Natural killer cell (primary cell): Measurements from ENCODE around the gene RARS2. TPM values are rescaled to one million over a fixed set of nuclear protein-coding genes. Genes with fewer than 3 reads are reported as not detected.
"Not testable (repeated sequence)": the region's sequence is repeated elsewhere in the genome, so short reads cannot be mapped to it uniquely, and the experiment has no call there.

Experiments used
- ATAC-seq, 3 donors: fragments of 150-1000 bp in 2 of 3; fragments of 200-7000 bp in 1 of 3; cut with Tn5 transposase; 1 replicate in 1 of 3; 2 replicates in 2 of 3; pipeline ENCODE4 v1.10.0; 2021; ENCODE audit warnings: mild to moderate bottlenecking in 2 of 3, moderate library complexity in 2 of 3
- DNase-seq, 2 donors: peaks; one replicate each; pipeline versions ENCODE4 v3.0.0 to v3.0.0-alpha.2; 2013 to 2021; ENCODE audit warnings: mixed read lengths in 1 of 2
- H3K27ac ChIP-seq: one replicate; pipeline ENCODE4 v1.5.1; 2013; ENCODE audit warnings: mild to moderate bottlenecking, low read length
- H3K27me3 ChIP-seq: one replicate; pipeline ENCODE4 v1.6.1; 2013; ENCODE audit warnings: low read length; ENCODE audit not compliant: control insufficient read depth, insufficient read depth
- H3K36me3 ChIP-seq: one replicate; pipeline ENCODE4 v1.6.1; 2013; ENCODE audit warnings: low read length; ENCODE audit not compliant: control insufficient read depth, insufficient read depth
- H3K4me1 ChIP-seq: one replicate; pipeline ENCODE4 v1.6.1; 2013; ENCODE audit warnings: low read length; ENCODE audit not compliant: control insufficient read depth, insufficient read depth
- H3K4me3 ChIP-seq: one replicate; pipeline ENCODE4 v1.5.1; 2013; ENCODE audit warnings: low read length
- H3K9me3 ChIP-seq: one replicate; pipeline ENCODE4 v1.6.1; 2013; ENCODE audit warnings: low read length; ENCODE audit not compliant: control insufficient read depth, insufficient read depth
- H3K27ac Mint-ChIP-seq, 2 donors: one replicate each; pipeline ENCODE4 v1.8.0; 2022; ENCODE audit warnings: mild to moderate bottlenecking in 2 of 2, mixed read lengths in 2 of 2, moderate library complexity in 1 of 2
- H3K27me3 Mint-ChIP-seq, 2 donors: one replicate each; pipeline ENCODE4 v1.8.0; 2022; ENCODE audit warnings: low read depth in 2 of 2, mixed read lengths in 2 of 2
- H3K36me3 Mint-ChIP-seq: one replicate; pipeline ENCODE4 v1.8.0; 2022; ENCODE audit warnings: mixed read lengths
- H3K4me1 Mint-ChIP-seq, 2 donors: one replicate each; pipeline ENCODE4 v1.8.0; 2022; ENCODE audit warnings: mixed read lengths in 2 of 2
- H3K4me3 Mint-ChIP-seq: one replicate; pipeline ENCODE4 v1.8.0; 2022; ENCODE audit warnings: mild to moderate bottlenecking, moderate library complexity, mixed read lengths
- H3K9me3 Mint-ChIP-seq, 2 donors: one replicate each; pipeline ENCODE4 v1.8.0; 2022; ENCODE audit warnings: mixed read lengths in 2 of 2
- CTCF ChIP-seq: fragments of 200-600 bp; IDR thresholded peaks from one replicate; pipeline ENCODE4 v1.8.0; 2022; ENCODE audit warnings: antibody characterized with exemption
- WGBS: methylation state at CpG from one replicate; pipeline ENCODE4 v1.1.7; 2013; ENCODE audit warnings: missing lambda C conversion rate; ENCODE audit not compliant: insufficient coverage; 5-methylcytosine and 5-hydroxymethylcytosine counted together
- intact Hi-C: fragments of 100-400 bp; cut with micrococcal nuclease; formaldehyde crosslinking; loops from one replicate; pipeline ENCODE4 v1.14.2; 2022
- total RNA-seq, 4 donors: library from RNA; stranded (reverse); fragments of 120-200 nt in 1 of 4; gene quantifications; one replicate each; pipeline versions ENCODE4 v1.2.3 to v1.2.4, GENCODE V29; 2013 to 2022

RARS2 gene
- total RNA-seq, 3 donors from 2014 or later (not counting 1 experiment from before 2014, with no cell fraction given) = 21.8 to 26.5 (median 24.2) TPM

GRCh38 chr6:87494761-87495422, 94.9 kb downstream of the RARS2 start:
- Histone ChIP-seq H3K9me3 (no peaks in the 10 kb centered on the region), H3K27ac (no peak overlapping the region), H3K4me1 (no peaks in the 10 kb centered on the region), H3K36me3 (peaks cover 6% of the 10 kb centered on the region), H3K4me3 (no peak overlapping the region), H3K27me3 (no peaks in the 10 kb centered on the region)
- no peak for DNase-seq
- Mint-ChIP-seq H3K36me3 (no peaks in the 10 kb centered on the region), H3K27ac (no peak overlapping the region), H3K27me3 (no peaks in the 10 kb centered on the region), H3K4me3 (no peak overlapping the region), H3K4me1 (peaks cover 5 to 11% of the 10 kb centered on the region in 2 donors), H3K9me3 (no peaks in the 10 kb centered on the region)
- ATAC-seq = no peak
- WGBS = 93% methylated on average over 5 of the region's 8 CpGs
- no peak for TF ChIP-seq CTCF
- intact Hi-C loops = no loop called here

DNA sequence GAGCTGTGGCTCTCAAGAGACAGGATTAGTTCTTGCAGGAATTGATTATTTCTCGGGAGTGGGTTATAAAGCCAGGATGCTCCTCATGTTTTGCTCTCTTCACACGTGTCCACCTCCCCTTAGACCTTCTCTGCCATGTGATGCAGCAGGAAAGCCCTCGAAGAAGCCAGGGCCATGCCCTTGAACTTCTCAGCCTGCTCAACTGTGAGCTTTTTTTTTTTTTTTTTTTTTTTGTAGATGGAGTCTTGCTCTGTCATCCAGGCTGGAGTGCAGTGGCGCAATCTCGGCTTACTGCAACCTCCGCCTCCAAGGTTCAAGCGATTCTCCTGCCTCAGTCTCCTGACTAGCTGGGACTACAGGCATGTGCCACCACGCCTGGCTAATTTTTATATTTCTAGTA, 100.5 kb downstream of the RARS2 start:
- DNase-seq, intact Hi-C loops, H3K9me3 ChIP-seq, H3K4me1 ChIP-seq, H3K9me3 Mint-ChIP-seq, H3K27ac Mint-ChIP-seq, H3K4me1 Mint-ChIP-seq, H3K4me3 Mint-ChIP-seq, H3K27me3 ChIP-seq, H3K4me3 ChIP-seq, H3K27me3 Mint-ChIP-seq, ATAC-seq, H3K36me3 ChIP-seq, H3K27ac ChIP-seq, H3K36me3 Mint-ChIP-seq: not testable (repeated sequence)
- 98% methylated on average over 8 of the region's 8 CpGs for whole genome bisulfite sequencing

GRCh38 chr6:87487555-87487954, 102.2 kb downstream of the RARS2 start:
- ATAC-seq (no peak), DNase-seq (no peak)
- Histone ChIP-seq H3K4me1 (peaks cover 3% of the 10 kb centered on the region), H3K27me3 (no peaks in the 10 kb centered on the region), H3K9me3 (no peaks in the 10 kb centered on the region), H3K27ac (no peak overlapping the region), H3K4me3 (no peak overlapping the region), H3K36me3 (peaks cover 5% of the 10 kb centered on the region)
- intact Hi-C loops = no loop called here
- no peak for TF ChIP-seq CTCF
- no peak overlapping the region for H3K27ac Mint-ChIP-seq
- peaks cover 6 to 11% of the 10 kb centered on the region in 2 donors for H3K4me1 Mint-ChIP-seq
- no peaks in the 10 kb centered on the region for H3K27me3 Mint-ChIP-seq
- H3K36me3 Mint-ChIP-seq = no peaks in the 10 kb centered on the region
- H3K4me3 Mint-ChIP-seq = no peak overlapping the region
- no peaks in the 10 kb centered on the region for H3K9me3 Mint-ChIP-seq
- WGBS = 100% methylated on average over 3 of the region's 4 CpGs

- WGBS = over 99% methylated on average over 7 of the region's 7 CpGs
- Mint-ChIP-seq H3K36me3 (no peaks in the 10 kb centered on the region), H3K27ac (no peak overlapping the region), H3K4me3 (no peak overlapping the region), H3K4me1 (peaks cover 6 to 11% of the 10 kb centered on the region in 2 donors), H3K27me3 (no peaks in the 10 kb centered on the region), H3K9me3 (no peaks in the 10 kb centered on the region)
- H3K4me1 ChIP-seq = peaks cover 3% of the 10 kb centered on the region
- TF ChIP-seq CTCF = no peak
- no peaks in the 10 kb centered on the region for H3K9me3 ChIP-seq
- no peaks in the 10 kb centered on the region for H3K27me3 ChIP-seq
- intact Hi-C loops = no loop called here
- ATAC-seq (no peak), DNase-seq (no peak)
- H3K27ac ChIP-seq = no peak overlapping the region
- peaks cover 6% of the 10 kb centered on the region for H3K36me3 ChIP-seq
- H3K4me3 ChIP-seq = no peak overlapping the region
Measured at GRCh38 chr6:87484491-87484890, 105.3 kb downstream of the RARS2 start.
